Stimulated activated naive CD8-positive, alpha-beta T cell treated with anti-CD3 and anti-CD28 coated beads, Interleukin-15, amount 100 ng/mL, for 72 hours (primary cell): ENCODE measurements around the gene VASN.

Experiments
- ATAC-seq: fragments of 150-1000 bp; cut with Tn5 transposase; 2 replicates; pipeline ENCODE4 v1.10.0; 2021; ENCODE audit warnings: mild to moderate bottlenecking, moderate library complexity
- DNase-seq, 2 donors: peaks; one replicate each; pipeline ENCODE4 v3.0.0; 2021 to 2022
- H3K27ac Mint-ChIP-seq, 2 donors: one replicate each; pipeline ENCODE4 v1.8.0; 2022; ENCODE audit warnings: mild to moderate bottlenecking in 2 of 2, mixed read lengths in 2 of 2, moderate library complexity in 2 of 2
- H3K27me3 Mint-ChIP-seq: one replicate; pipeline ENCODE4 v1.8.0; 2022; ENCODE audit warnings: mixed read lengths
- H3K4me1 Mint-ChIP-seq: one replicate; pipeline ENCODE4 v1.8.0; 2022; ENCODE audit warnings: mild to moderate bottlenecking, mixed read lengths
- H3K4me3 Mint-ChIP-seq, 2 donors: one replicate each; pipeline ENCODE4 v1.8.0; 2022; ENCODE audit warnings: mild to moderate bottlenecking in 2 of 2, mixed read lengths in 2 of 2, moderate library complexity in 1 of 2
- H3K9me3 Mint-ChIP-seq, 2 donors: one replicate each; pipeline ENCODE4 v1.8.0; 2022; ENCODE audit warnings: mixed read lengths in 2 of 2

The VASN gene

GRCh38 chr16:4345836-4346781, 25.5 kb upstream of the VASN start:
- peak overlapping the region in 1 of 2 donors; percentile 74 for H3K27ac Mint-ChIP-seq
- H3K4me1 Mint-ChIP-seq: peaks cover 29% of the 10 kb centered on the region
- H3K9me3 Mint-ChIP-seq: no peaks in the 10 kb centered on the region
- ATAC-seq (no peak), DNase-seq (no peak)
- H3K4me3 Mint-ChIP-seq: no peak overlapping the region
- no peaks in the 10 kb centered on the region for H3K27me3 Mint-ChIP-seq

- ATAC-seq: no peak
- Mint-ChIP-seq H3K9me3 (no peaks in the 10 kb centered on the region), H3K27me3 (no peaks in the 10 kb centered on the region), H3K4me1 (peaks cover 38% of the 10 kb centered on the region), H3K27ac (peak overlapping the region in 1 of 2 donors; percentile 74), H3K4me3 (no peak overlapping the region)
- DNase-seq: no peak
Measured at GRCh38 chr16:4347010-4347409, 24.6 kb upstream of the VASN start.

GRCh38 chr16:4347765-4348509, 23.7 kb upstream of the VASN start:
- Mint-ChIP-seq H3K27me3 (no peaks in the 10 kb centered on the region), H3K4me3 (no peak overlapping the region), H3K4me1 (peaks cover 39% of the 10 kb centered on the region), H3K9me3 (no peaks in the 10 kb centered on the region), H3K27ac (peak overlapping the region in 1 of 2 donors; percentile 4)
- no peak for DNase-seq
- no peak for ATAC-seq

GRCh38 chr16:4349332-4349731, 22.3 kb upstream of the VASN start:
- H3K9me3 Mint-ChIP-seq: no peaks in the 10 kb centered on the region
- no peak for ATAC-seq
- H3K27ac Mint-ChIP-seq: no peak overlapping the region
- peak overlapping the region; percentile 6 to 18 for H3K4me3 Mint-ChIP-seq
- H3K27me3 Mint-ChIP-seq: no peaks in the 10 kb centered on the region
- peaks cover 35% of the 10 kb centered on the region for H3K4me1 Mint-ChIP-seq
- DNase-seq: no peak

GRCh38 chr16:4350365-4350786, 21.3 kb upstream of the VASN start:
- Mint-ChIP-seq H3K27me3 (no peaks in the 10 kb centered on the region), H3K4me1 (peaks cover 35% of the 10 kb centered on the region), H3K4me3 (peak overlapping the region; percentile 93 to 96), H3K27ac (peak overlapping the region; percentile 95 to 98), H3K9me3 (no peaks in the 10 kb centered on the region)
- peak; percentile 30 for ATAC-seq
- no peak for DNase-seq

GRCh38 chr16:4350787-4351659, 20.6 kb upstream of the VASN start, which contains the start of gene PAM16:
PAM16 (minus strand) TSS chr16:4351321; CDS start chr16:4351234, 87 bp downstream.
- DNase-seq (peak; percentile 98), ATAC-seq (peak; percentile 95)
- no peaks in the 10 kb centered on the region for H3K9me3 Mint-ChIP-seq
- peaks cover 35% of the 10 kb centered on the region for H3K4me1 Mint-ChIP-seq
- no peaks in the 10 kb centered on the region for H3K27me3 Mint-ChIP-seq
- peak within 1 kb of the TSS; percentile 93 to 96 for H3K4me3 Mint-ChIP-seq
- H3K27ac Mint-ChIP-seq: peak within 1 kb of the TSS; percentile 96 to 98

GRCh38 chr16:4351880-4352279, 19.8 kb upstream of the VASN start:
- no peaks in the 10 kb centered on the region for H3K27me3 Mint-ChIP-seq
- no peak overlapping the region for H3K27ac Mint-ChIP-seq
- no peaks in the 10 kb centered on the region for H3K9me3 Mint-ChIP-seq
- DNase-seq: no peak
- H3K4me3 Mint-ChIP-seq: peak overlapping the region; percentile 10 to 30
- no peak for ATAC-seq
- H3K4me1 Mint-ChIP-seq: peaks cover 35% of the 10 kb centered on the region

- H3K27ac Mint-ChIP-seq: peak overlapping the region in 1 of 2 donors; percentile 80
- peaks cover 28% of the 10 kb centered on the region for H3K4me1 Mint-ChIP-seq
- H3K27me3 Mint-ChIP-seq: no peaks in the 10 kb centered on the region
- no peak for ATAC-seq
- DNase-seq: no peak
- no peaks in the 10 kb centered on the region for H3K9me3 Mint-ChIP-seq
- no peak overlapping the region for H3K4me3 Mint-ChIP-seq
Measured at GRCh38 chr16:4352843-4353242, 18.8 kb upstream of the VASN start.

GRCh38 chr16:4353675-4354074, 18.0 kb upstream of the VASN start:
- Mint-ChIP-seq H3K4me1 (peaks cover 19% of the 10 kb centered on the region), H3K27ac (peak overlapping the region in 1 of 2 donors; percentile 46), H3K4me3 (no peak overlapping the region), H3K9me3 (no peaks in the 10 kb centered on the region), H3K27me3 (no peaks in the 10 kb centered on the region)
- DNase-seq: no peak
- ATAC-seq: no peak

GRCh38 chr16:4354512-4355409, 16.9 kb upstream of the VASN start:
- Mint-ChIP-seq H3K9me3 (no peaks in the 10 kb centered on the region), H3K4me3 (no peak overlapping the region), H3K4me1 (peaks cover 14% of the 10 kb centered on the region), H3K27ac (peak overlapping the region in 1 of 2 donors; percentile 12), H3K27me3 (no peaks in the 10 kb centered on the region)
- no peak for ATAC-seq
- DNase-seq: no peak

- no peak for ATAC-seq
- no peak for DNase-seq
- H3K9me3 Mint-ChIP-seq: no peaks in the 10 kb centered on the region
- peaks cover 11% of the 10 kb centered on the region for H3K4me1 Mint-ChIP-seq
- H3K4me3 Mint-ChIP-seq: no peak overlapping the region
- peak overlapping the region in 1 of 2 donors; percentile 71 for H3K27ac Mint-ChIP-seq
- H3K27me3 Mint-ChIP-seq: no peaks in the 10 kb centered on the region
Measured at GRCh38 chr16:4356820-4357219, 14.8 kb upstream of the VASN start.

- Mint-ChIP-seq H3K27ac (peak overlapping the region in 1 of 2 donors; percentile 82), H3K27me3 (no peaks in the 10 kb centered on the region), H3K9me3 (no peaks in the 10 kb centered on the region), H3K4me3 (no peak overlapping the region), H3K4me1 (peaks cover 8% of the 10 kb centered on the region)
- DNase-seq: no peak
- ATAC-seq: no peak
Measured at GRCh38 chr16:4358236-4358635, 13.4 kb upstream of the VASN start.

- Mint-ChIP-seq H3K27me3 (no peaks in the 10 kb centered on the region), H3K4me1 (peaks cover 8% of the 10 kb centered on the region), H3K27ac (no peak overlapping the region), H3K4me3 (no peak overlapping the region), H3K9me3 (no peaks in the 10 kb centered on the region)
- ATAC-seq (peak; percentile 74), DNase-seq (peak; percentile 66 to 70)
Measured at GRCh38 chr16:4358831-4359561, 12.7 kb upstream of the VASN start.

- Mint-ChIP-seq H3K9me3 (no peaks in the 10 kb centered on the region), H3K4me1 (peaks cover 8% of the 10 kb centered on the region), H3K27me3 (no peaks in the 10 kb centered on the region), H3K4me3 (no peak overlapping the region), H3K27ac (peak overlapping the region in 1 of 2 donors; percentile 75)
- ATAC-seq (no peak), DNase-seq (no peak)
Measured at GRCh38 chr16:4359914-4360313, 11.7 kb upstream of the VASN start.
